Esophagus squamous epithelium (tissue), 5 donors: ENCODE data around the gene SMC1A. TPM values are rescaled to one million over a fixed set of nuclear protein-coding genes. Genes with fewer than 3 reads are reported as not detected.

ENCODE experiments used
- DNase-seq: peaks from one replicate; lab custom pipeline; 2025; lab: John Stamatoyannopoulos, UW
- H3K27ac ChIP-seq, 4 donors: fragments of 200-600 bp; sonication (generic); one replicate each; pipeline ENCODE4 v1.5.1; 2016 to 2019; ENCODE audit warnings: mild to moderate bottlenecking in 1 of 4
- H3K27me3 ChIP-seq, 4 donors: fragments of 200-600 bp; sonication (generic); 1 replicate in 3 of 4; 2 replicates in 1 of 4; pipeline versions ENCODE4 v1.5.1 to v1.6.0; 2017 to 2021; ENCODE audit warnings: antibody characterized with exemption in 1 of 4
- H3K36me3 ChIP-seq, 3 donors: fragments of 200-600 bp; sonication (generic); one replicate each; pipeline ENCODE4 v1.5.1; 2016 to 2019
- H3K4me1 ChIP-seq, 3 donors: fragments of 200-600 bp; sonication (generic); one replicate each; pipeline ENCODE4 v1.5.1; 2017 to 2019
- H3K4me3 ChIP-seq, 4 donors: fragments of 200-600 bp; sonication (generic); 1 replicate in 3 of 4; 2 replicates in 1 of 4; pipeline ENCODE4 v1.5.1; 2016 to 2019; ENCODE audit warnings: mild to moderate bottlenecking in 2 of 4, moderate library complexity in 1 of 4
- H3K9me3 ChIP-seq, 3 donors: fragments of 200-600 bp; sonication (generic); one replicate each; pipeline ENCODE4 v1.5.1; 2016 to 2019
- CTCF ChIP-seq, 6 experiments: fragments of 450-650 bp in 4 of 6; fragments of 200-600 bp in 2 of 6; sonication (generic) in 2 of 6; IDR thresholded peaks; one replicate each; pipeline ENCODE4 v1.5.1; 2016 to 2019; ENCODE audit warnings: antibody characterized with exemption in 6 of 6, mild to moderate bottlenecking in 4 of 6, moderate library complexity in 4 of 6
- POLR2A ChIP-seq, 4 donors: fragments of 450-650 bp; IDR thresholded peaks; one replicate each; pipeline ENCODE4 v1.6.1; 2017; ENCODE audit warnings: antibody characterized with exemption in 4 of 4, mild to moderate bottlenecking in 4 of 4, moderate library complexity in 3 of 4
- WGBS, 2 donors: methylation state at CpG; one replicate each; pipeline ENCODE4 v1.1.5; 2018; 5-methylcytosine and 5-hydroxymethylcytosine counted together
- intact Hi-C: fragments of 100-400 bp; cut with DNase I; formaldehyde crosslinking; loops from one replicate; pipeline ENCODE4 v1.15.0; 2022
- total RNA-seq, 4 donors: library from RNA; depleted of rRNA; stranded (reverse); fragments of >200 nt; gene quantifications; one replicate each; pipeline ENCODE4 v1.1.0, GENCODE V29; 2016
- donor health status: DM: yes; HTN: yes; CAD: no.

SMC1A gene
- total RNA-seq, 4 donors from 2014 or later, result 24.4 to 35.4 (median 33.1) TPM

DNA sequence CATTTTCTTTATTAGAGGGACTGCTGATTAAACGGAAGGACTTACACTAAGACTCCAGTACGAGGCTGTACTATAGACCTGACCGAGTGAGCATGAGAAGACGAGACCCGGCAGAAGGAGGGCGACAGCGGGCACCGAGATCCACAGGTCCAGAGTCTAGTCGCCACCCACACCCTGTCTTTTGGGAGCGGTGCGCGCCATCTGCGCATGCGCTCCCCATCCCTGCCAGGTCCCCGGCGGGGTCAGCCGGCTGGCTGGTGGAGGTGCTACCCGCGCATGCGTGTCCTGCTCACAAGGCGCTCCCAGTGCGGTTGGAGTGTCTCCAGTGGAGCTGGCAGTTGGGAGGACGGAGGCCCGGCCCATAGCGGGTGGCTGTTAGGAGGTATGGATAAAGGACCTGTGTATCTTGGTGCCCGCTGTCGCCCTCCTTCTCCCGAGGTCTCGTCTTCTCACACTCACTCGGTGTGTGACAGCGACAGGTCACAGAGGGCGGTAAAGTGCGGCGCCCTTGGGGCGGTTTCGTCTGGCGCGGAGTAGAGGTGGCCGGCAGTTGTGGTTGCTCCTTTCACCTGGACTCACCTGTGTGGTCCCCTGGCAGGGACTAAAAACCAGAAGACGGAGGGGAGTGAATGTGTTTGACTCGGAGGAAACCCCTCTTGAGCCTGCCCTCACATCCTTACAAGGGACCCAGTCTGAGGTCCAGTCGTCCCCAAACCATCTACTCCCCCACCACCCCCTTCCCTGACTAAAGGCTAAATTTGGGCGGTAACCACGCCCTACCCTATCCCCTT lies 19.3 kb upstream of the SMC1A start:
- intact Hi-C loops, result no loop called here
- Histone ChIP-seq H3K9me3 (no peaks in the 10 kb centered on the region), H3K27ac (peak overlapping the region; percentile 86 to 91 (median 89)), H3K27me3 (peaks cover 0 to 2% (median 0%) of the 10 kb centered on the region in 4 donors), H3K4me1 (peaks cover 5 to 29% (median 13%) of the 10 kb centered on the region in 3 donors), H3K36me3 (no peaks in the 10 kb centered on the region), H3K4me3 (peak overlapping the region; percentile 26 to 60 (median 42))
- peak in 1 of 4 donors; percentile 15 for TF ChIP-seq POLR2A (IDR thresholded peaks at IDR 0.05)
- peak in 1 of 6 experiments; percentile 5 for TF ChIP-seq CTCF (IDR thresholded peaks at IDR 0.05)
- 0 to 26% methylated on average over 5 to 20 of the region's 44 CpGs for WGBS, 2 donors
- DNase-seq, result peak; percentile 10

GRCh38 chrX:53440621-53441517 lies 18.4 kb upstream of the SMC1A start:
- 14% methylated on average over 10 to 20 of the region's 39 CpGs for WGBS, 2 donors
- Histone ChIP-seq H3K9me3 (no peaks in the 10 kb centered on the region), H3K27me3 (peaks cover 0 to 2% (median 0%) of the 10 kb centered on the region in 4 donors), H3K4me3 (peak overlapping the region; percentile 26 to 60 (median 42)), H3K27ac (peak overlapping the region; percentile 86 to 91 (median 89)), H3K4me1 (peaks cover 5 to 35% (median 13%) of the 10 kb centered on the region in 3 donors), H3K36me3 (no peaks in the 10 kb centered on the region)
- TF ChIP-seq POLR2A (IDR thresholded peaks at IDR 0.05) (peak in 1 of 4 donors; percentile 33), CTCF (IDR thresholded peaks at IDR 0.05) (no peak)
- intact Hi-C loops, result no loop called here
- DNase-seq, result peak; percentile 6

DNA sequence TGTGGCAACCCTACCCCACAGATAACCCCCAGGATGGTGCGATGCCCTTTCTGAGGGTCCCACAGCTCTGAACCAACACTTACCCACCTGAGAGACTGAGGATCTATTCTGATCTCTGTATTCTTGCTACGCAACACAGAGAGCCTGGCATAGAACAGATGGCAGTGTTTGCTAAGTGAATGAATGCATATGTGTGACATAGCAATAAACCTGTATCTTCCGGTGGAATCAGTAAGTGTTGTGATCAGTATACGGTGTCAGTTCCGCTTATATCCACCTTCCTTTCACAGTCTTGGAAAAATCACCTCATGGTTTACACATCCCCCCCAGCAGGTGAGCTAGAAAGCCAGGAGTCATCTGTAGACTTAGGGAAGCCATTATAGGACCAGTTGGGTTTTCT lies 17.6 kb upstream of the SMC1A start:
- no peak for DNase-seq
- no peak for TF ChIP-seq POLR2A (IDR thresholded peaks at IDR 0.05)
- no peak for TF ChIP-seq CTCF (IDR thresholded peaks at IDR 0.05)

DNA sequence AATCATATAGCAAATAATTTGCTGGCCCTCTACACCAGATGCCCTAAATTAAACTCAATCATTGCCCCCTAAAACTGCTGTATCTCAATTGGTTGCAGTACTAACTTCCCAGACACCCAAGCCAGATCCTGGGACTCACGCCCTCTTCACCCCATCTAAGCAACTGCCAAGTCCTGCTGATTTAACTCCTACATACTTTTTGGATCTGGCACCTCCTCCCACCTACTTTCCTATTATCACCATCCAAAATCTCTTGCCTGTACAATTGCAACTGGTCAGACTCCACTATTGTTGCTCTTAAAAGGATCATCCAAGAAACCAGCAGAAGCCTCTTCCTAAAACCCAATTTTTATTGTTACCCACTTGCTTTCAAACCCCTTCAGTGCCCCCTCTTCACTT lies 16.4 kb upstream of the SMC1A start:
- WGBS, 2 donors, result 25% methylated on average over 1 of the region's 1 CpG
- TF ChIP-seq POLR2A (IDR thresholded peaks at IDR 0.05), result no peak
- TF ChIP-seq CTCF (IDR thresholded peaks at IDR 0.05), result no peak
- no peaks in the 10 kb centered on the region for H3K9me3 ChIP-seq
- intact Hi-C loops, result no loop called here
- no peaks in the 10 kb centered on the region for H3K36me3 ChIP-seq
- DNase-seq, result no peak
- H3K27ac ChIP-seq, result no peak overlapping the region
- peaks cover 0 to 2% (median 0%) of the 10 kb centered on the region in 4 donors for H3K27me3 ChIP-seq
- H3K4me3 ChIP-seq, result no peak overlapping the region
- H3K4me1 ChIP-seq, result peaks cover 5 to 44% (median 13%) of the 10 kb centered on the region in 3 donors

More for the DNA sequence above, 17.6 kb upstream of the SMC1A start:
- Histone ChIP-seq H3K4me3 (peak overlapping the region; percentile 26 to 60 (median 42)), H3K4me1 (peaks cover 5 to 36% (median 13%) of the 10 kb centered on the region in 3 donors), H3K27ac (peak overlapping the region; percentile 86 to 91 (median 89)), H3K9me3 (no peaks in the 10 kb centered on the region), H3K27me3 (peaks cover 0 to 2% (median 0%) of the 10 kb centered on the region in 4 donors), H3K36me3 (no peaks in the 10 kb centered on the region)
- 62 to 80% methylated on average over 1 to 5 of the region's 5 CpGs for WGBS, 2 donors
- intact Hi-C loops, result no loop called here
